B cell (primary cell): ENCODE results near the gene CCDC9. TPM values are rescaled to one million over a fixed set of nuclear protein-coding genes. Genes with fewer than 3 reads are reported as not detected.
"Not testable (repeated sequence)": the region's sequence is repeated elsewhere in the genome, so short reads cannot be mapped to it uniquely, and the experiment has no call there.

Experiments
- ATAC-seq: fragments of 200-7000 bp; cut with Tn5 transposase; one replicate; pipeline ENCODE4 v1.10.0; 2021; ENCODE audit warnings: low read depth, mild to moderate bottlenecking, moderate number of reproducible peaks, moderate library complexity
- CTCF ChIA-PET: fragments of 350-600 bp; sonication (Branson Sonifier 250); formaldehyde crosslinking; loops from one replicate; lab custom pipeline; 2021; ENCODE audit warnings: antibody characterized with exemption, inconsistent platforms; lab: Charles Lee
- POLR2A ChIA-PET: fragments of 350-600 bp; sonication (Branson Sonifier 250); formaldehyde crosslinking; loops from one replicate; lab custom pipeline; 2021; ENCODE audit warnings: antibody characterized with exemption; lab: Charles Lee
- DNase-seq: peaks from one replicate; pipeline ENCODE4 v3.0.0; 2013
- H2AFZ ChIP-seq: 2 replicates; pipeline ENCODE4 v1.6.1; 2012; ENCODE audit warnings: mild to moderate bottlenecking, low read depth, low read length; ENCODE audit not compliant: insufficient read depth, poor library complexity, severe bottlenecking
- H3K27ac ChIP-seq, 2 donors: 1 replicate in 1 of 2; 2 replicates in 1 of 2; pipeline ENCODE4 v1.5.1; 2012 to 2013; ENCODE audit warnings: low read length in 2 of 2, mild to moderate bottlenecking in 2 of 2, moderate library complexity in 1 of 2
- H3K27me3 ChIP-seq, 4 experiments: fragments of 200-600 bp in 1 of 4; sonication (generic) in 1 of 4; replicated peaks in 1 of 4; 1 replicate in 2 of 4; 2 replicates in 2 of 4; pipeline versions ENCODE4 v1.6.1 to v1.7.0; 2013 to 2016; ENCODE audit warnings: low read length in 3 of 4, mild to moderate bottlenecking in 2 of 4, mixed read lengths in 1 of 4, moderate library complexity in 1 of 4; ENCODE audit not compliant: insufficient read depth in 4 of 4, control insufficient read depth in 3 of 4; ENCODE audit errors: control extremely low read depth in 1 of 4
- H3K36me3 ChIP-seq, 2 experiments: replicated peaks in 1 of 2; 1 replicate in 1 of 2; 2 replicates in 1 of 2; pipeline versions ENCODE4 v1.6.1 to v1.7.1; 2013; ENCODE audit warnings: low read length in 1 of 2; ENCODE audit not compliant: insufficient read depth in 2 of 2, control insufficient read depth in 1 of 2; ENCODE audit errors: control extremely low read depth in 1 of 2, extremely low read depth in 1 of 2
- H3K4me1 ChIP-seq, 2 donors: fragments of 200-600 bp in 1 of 2; sonication (generic) in 1 of 2; 1 replicate in 1 of 2; 2 replicates in 1 of 2; pipeline versions ENCODE4 v1.5.1 to v1.6.1; 2013 to 2017; ENCODE audit warnings: low read length in 2 of 2; ENCODE audit not compliant: control insufficient read depth in 2 of 2, insufficient read depth in 2 of 2
- H3K4me2 ChIP-seq: replicated peaks from 2 replicates; pipeline ENCODE3; 2012; ENCODE audit warnings: mild to moderate bottlenecking, low read depth, low read length; ENCODE audit not compliant: poor library complexity, severe bottlenecking
- H3K4me3 ChIP-seq, 5 experiments: fragments of 200-600 bp in 1 of 5; sonication (generic) in 1 of 5; 1 replicate in 3 of 5; 2 replicates in 2 of 5; pipeline versions ENCODE4 v1.5.1 to v1.7.0; 2011 to 2016; ENCODE audit warnings: low read length in 4 of 5, mild to moderate bottlenecking in 4 of 5, low read depth in 2 of 5, control low read depth in 1 of 5, moderate library complexity in 1 of 5; ENCODE audit not compliant: insufficient read depth in 1 of 5; ENCODE audit errors: control extremely low read depth in 1 of 5, extremely low read depth in 1 of 5
- H3K79me2 ChIP-seq: fragments of 200-600 bp; sonication (generic); one replicate; pipeline ENCODE4 v1.6.0; 2016; ENCODE audit warnings: low read length; ENCODE audit not compliant: control insufficient read depth, insufficient read depth
- H3K9ac ChIP-seq: fragments of 200-600 bp; sonication (generic); 2 replicates; pipeline ENCODE4 v1.6.1; 2017; ENCODE audit warnings: mild to moderate bottlenecking, low read length, moderate library complexity
- H3K9me3 ChIP-seq, 3 donors: one replicate each; pipeline versions ENCODE4 v1.6.1 to v1.7.1; 2013; ENCODE audit warnings: low read length in 2 of 3; ENCODE audit not compliant: control insufficient read depth in 2 of 3, insufficient read depth in 1 of 3; ENCODE audit errors: control extremely low read depth in 1 of 3
- H4K20me1 ChIP-seq: 2 replicates; pipeline ENCODE4 v1.6.0; 2012; ENCODE audit warnings: mild to moderate bottlenecking, low read length; ENCODE audit not compliant: insufficient read depth, control insufficient read depth, poor library complexity, severe bottlenecking
- H3K27ac Mint-ChIP-seq: one replicate; pipeline ENCODE4 v1.8.0; 2021; ENCODE audit warnings: mixed read lengths
- H3K27me3 Mint-ChIP-seq: one replicate; pipeline ENCODE4 v1.8.0; 2021; ENCODE audit warnings: mixed read lengths
- H3K4me1 Mint-ChIP-seq: one replicate; pipeline ENCODE4 v1.8.0; 2021; ENCODE audit warnings: mixed read lengths
- H3K4me3 Mint-ChIP-seq: one replicate; pipeline ENCODE4 v1.8.0; 2021; ENCODE audit warnings: mixed read lengths
- H3K9me3 Mint-ChIP-seq: one replicate; pipeline ENCODE4 v1.8.0; 2022; ENCODE audit warnings: mixed read lengths; ENCODE audit not compliant: insufficient read depth
- EZH2 ChIP-seq: IDR thresholded peaks from 2 replicates; pipeline ENCODE4 v1.6.1; 2012; ENCODE audit warnings: borderline replicate concordance, low read depth, mild to moderate bottlenecking, moderate library complexity, low read length; ENCODE audit not compliant: insufficient read depth, poor library complexity, severe bottlenecking
- WGBS: methylation state at CpG from one replicate; pipeline ENCODE4 v1.1.5; 2013; ENCODE audit warnings: missing lambda C conversion rate; ENCODE audit not compliant: insufficient coverage; 5-methylcytosine and 5-hydroxymethylcytosine counted together
- intact Hi-C: fragments of 100-400 bp; cut with micrococcal nuclease; formaldehyde crosslinking; loops from one replicate; pipeline ENCODE4 v1.10.0; 2022
- polyA plus RNA-seq: library from polyadenylated mRNA; depleted of rRNA; stranded (reverse); fragments of >200 nt; gene quantifications from 2 replicates; pipeline ENCODE4 v1.2.3, GENCODE V29; 2012
- total RNA-seq, 2 donors: library from RNA; stranded (reverse); fragments of 120-200 nt in 1 of 2; gene quantifications; 1 replicate in 1 of 2; 2 replicates in 1 of 2; pipeline versions ENCODE4 v1.2.3 to v1.2.4, GENCODE V29; 2013 to 2022
- TF ChIP-seq, protein P1 (sequence below): fragments of 200-600 bp; IDR thresholded peaks from one replicate; pipeline ENCODE4 v1.8.0; 2022; ENCODE audit warnings: antibody characterized with exemption, mild to moderate bottlenecking

CCDC9 gene
- total and polyA plus RNA-seq, 2 donors (not counting 1 experiment from before 2014, with no cell fraction given) = 12.3 to 54.7 TPM

DNA sequence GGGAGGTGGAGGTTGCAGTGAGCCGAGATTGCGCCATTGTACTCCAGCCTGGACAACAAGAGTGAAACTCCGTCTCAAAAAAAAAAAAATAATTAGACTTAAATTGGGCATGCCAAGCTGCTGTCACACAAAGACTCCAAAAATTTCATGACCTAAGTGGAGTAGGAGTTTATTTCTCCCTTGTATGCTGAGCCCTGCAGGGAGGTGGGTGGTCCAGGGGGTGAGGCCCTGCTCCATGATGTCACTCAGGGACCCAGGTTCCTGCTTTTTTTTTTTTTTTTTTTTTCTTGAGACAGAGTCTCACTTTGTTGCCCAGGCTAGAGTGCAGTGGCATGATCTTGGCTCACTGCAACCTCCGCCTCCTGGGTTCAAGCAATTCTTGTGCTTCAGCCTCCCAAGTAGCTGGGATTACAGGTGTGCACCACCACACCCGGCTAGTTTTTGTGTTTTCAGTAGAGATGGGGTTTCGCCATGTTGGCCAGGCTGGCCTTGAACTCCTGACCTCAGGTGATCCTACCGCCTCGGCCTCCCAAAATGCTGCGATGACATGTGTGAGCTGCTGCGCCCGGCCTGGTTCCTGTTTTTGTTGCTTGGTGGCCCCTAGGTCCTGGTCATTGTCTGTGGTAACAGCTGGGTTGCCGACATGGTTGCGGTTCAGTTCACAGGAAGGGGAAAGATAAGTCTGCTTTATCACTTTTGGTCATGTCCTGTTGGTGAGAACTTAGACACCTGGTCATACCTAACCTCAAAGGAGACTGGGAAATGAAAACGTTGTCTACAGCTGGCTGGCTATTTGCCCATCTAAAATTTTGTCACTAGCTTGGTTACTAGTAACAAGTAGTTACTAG lies 5.8 kb downstream of the CCDC9 start:
- peaks cover 41% of the 10 kb centered on the region for H4K20me1 ChIP-seq
- peak; percentile 77 for ATAC-seq

DNA sequence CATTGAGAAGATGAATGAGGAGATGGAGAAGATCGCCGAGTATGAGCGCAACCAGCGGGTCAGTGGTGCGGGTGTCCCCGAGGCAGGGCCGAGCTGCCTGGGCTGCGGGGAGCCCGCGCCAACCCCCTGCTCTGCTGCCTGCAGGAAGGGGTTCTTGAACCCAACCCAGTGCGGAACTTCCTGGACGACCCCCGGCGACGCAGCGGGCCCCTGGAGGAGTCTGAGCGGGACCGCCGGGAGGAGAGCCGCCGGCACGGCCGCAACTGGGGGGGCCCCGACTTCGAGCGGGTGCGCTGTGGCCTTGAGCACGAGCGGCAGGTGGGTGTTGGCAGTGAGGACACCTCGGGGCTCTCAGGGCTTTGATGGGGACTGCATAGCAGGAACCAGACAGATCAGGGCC lies 8.3 kb downstream of the CCDC9 start:
- Histone ChIP-seq H3K79me2 (peaks cover 2% of the 10 kb centered on the region), H3K9me3 (no peaks in the 10 kb centered on the region), H3K27ac (no peak overlapping the region), H3K4me2 (no peak overlapping the region), H3K36me3 (peaks cover 2 to 43% of the 10 kb centered on the region in 2 experiments), H3K9ac (no peak overlapping the region), H2AFZ (no peak overlapping the region), H3K4me1 (peaks cover 6 to 15% of the 10 kb centered on the region in 2 donors), H4K20me1 (peaks cover 16% of the 10 kb centered on the region), H3K4me3 (no peak overlapping the region), H3K27me3 (no peaks in the 10 kb centered on the region)
- intact Hi-C loops = no loop called here
- Mint-ChIP-seq H3K4me3 (no peak overlapping the region), H3K4me1 (peaks cover 15% of the 10 kb centered on the region), H3K27me3 (no peaks in the 10 kb centered on the region), H3K9me3 (no peaks in the 10 kb centered on the region), H3K27ac (no peak overlapping the region)
- DNase-seq (no peak), ATAC-seq (no peak)
- CTCF ChIA-PET = interaction anchor here (1.3 to 1.4 kb wide), 2 partner anchors 20 to 54 kb away, joined by 3 to 6 read pairs; no protein-coding TSS in a partner anchor
- POLR2A ChIA-PET = no interaction called here
- WGBS = 97% methylated on average over 30 of the region's 30 CpGs
- TF ChIP-seq, protein P1, sequence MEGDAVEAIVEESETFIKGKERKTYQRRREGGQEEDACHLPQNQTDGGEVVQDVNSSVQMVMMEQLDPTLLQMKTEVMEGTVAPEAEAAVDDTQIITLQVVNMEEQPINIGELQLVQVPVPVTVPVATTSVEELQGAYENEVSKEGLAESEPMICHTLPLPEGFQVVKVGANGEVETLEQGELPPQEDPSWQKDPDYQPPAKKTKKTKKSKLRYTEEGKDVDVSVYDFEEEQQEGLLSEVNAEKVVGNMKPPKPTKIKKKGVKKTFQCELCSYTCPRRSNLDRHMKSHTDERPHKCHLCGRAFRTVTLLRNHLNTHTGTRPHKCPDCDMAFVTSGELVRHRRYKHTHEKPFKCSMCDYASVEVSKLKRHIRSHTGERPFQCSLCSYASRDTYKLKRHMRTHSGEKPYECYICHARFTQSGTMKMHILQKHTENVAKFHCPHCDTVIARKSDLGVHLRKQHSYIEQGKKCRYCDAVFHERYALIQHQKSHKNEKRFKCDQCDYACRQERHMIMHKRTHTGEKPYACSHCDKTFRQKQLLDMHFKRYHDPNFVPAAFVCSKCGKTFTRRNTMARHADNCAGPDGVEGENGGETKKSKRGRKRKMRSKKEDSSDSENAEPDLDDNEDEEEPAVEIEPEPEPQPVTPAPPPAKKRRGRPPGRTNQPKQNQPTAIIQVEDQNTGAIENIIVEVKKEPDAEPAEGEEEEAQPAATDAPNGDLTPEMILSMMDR = no peak
- no peak for TF ChIP-seq EZH2

More for the DNA sequence above, 5.8 kb downstream of the CCDC9 start:
- POLR2A ChIA-PET = interaction anchor here (0.5 to 1.7 kb wide), 4 partner anchors 9 to 338 kb away, joined by 3 to 18 read pairs (median 5); partner anchors contain the start of gene INAFM1
- Histone ChIP-seq H3K36me3 (peaks cover 3 to 49% of the 10 kb centered on the region in 2 experiments), H3K4me2 (peak overlapping the region; percentile 28), H3K4me1 (peaks cover 17 to 26% of the 10 kb centered on the region in 2 donors), H3K27ac (peak overlapping the region; percentile 4 to 84), H3K79me2 (peaks cover 25% of the 10 kb centered on the region)
- Mint-ChIP-seq H3K4me1 (peaks cover 37% of the 10 kb centered on the region), H3K27ac (peak overlapping the region; percentile 87), H3K4me3 (peak overlapping the region; percentile 29)
- H3K9me3 ChIP-seq, H3K4me3 ChIP-seq, H3K9ac ChIP-seq, H3K27me3 Mint-ChIP-seq, H3K27me3 ChIP-seq, H2AFZ ChIP-seq, H3K9me3 Mint-ChIP-seq, intact Hi-C loops: not testable (repeated sequence)
- CTCF ChIA-PET = interaction anchor here (0.7 to 1.2 kb wide), 6 partner anchors 13 to 52 kb away, joined by 3 to 4 read pairs (median 4); partner anchors contain the start of gene INAFM1
- WGBS = 35% methylated on average over 9 of the region's 14 CpGs
- peak; percentile 80 for DNase-seq
